GM19351 (cell line): ENCODE results near the gene SPANXN1.
"Not testable (repeated sequence)": the region's sequence is repeated elsewhere in the genome, so short reads cannot be mapped to it uniquely, and the experiment has no call there.

Experiments
- ATAC-seq: cut with Tn5 transposase; IDR thresholded peaks from one replicate; pipeline ENCODE4 v1.9.1; 2021; ENCODE audit warnings: mild to moderate bottlenecking, moderate library complexity; ENCODE audit not compliant: unreplicated experiment

SPANXN1 gene, protein sequence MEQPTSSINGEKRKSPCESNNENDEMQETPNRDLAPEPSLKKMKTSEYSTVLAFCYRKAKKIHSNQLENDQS

DNA sequence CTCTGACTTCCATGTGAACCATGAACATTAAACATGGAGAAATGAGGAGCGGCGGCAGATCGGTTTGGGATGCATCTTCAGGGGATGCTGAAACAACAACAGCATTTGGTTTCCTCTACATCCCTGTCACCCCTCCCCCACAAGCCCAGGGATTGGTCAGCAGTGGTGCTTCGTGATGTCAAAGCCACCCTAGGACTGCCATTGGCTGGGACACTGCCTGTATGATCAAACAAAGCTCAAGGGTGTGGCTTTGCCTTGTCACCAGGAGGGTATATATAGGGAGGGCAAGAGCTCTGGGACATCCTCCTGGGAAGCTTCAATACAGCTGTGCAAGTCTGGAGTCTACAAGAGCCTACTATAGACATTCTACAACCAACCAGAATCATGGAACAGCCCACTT lies at the start of gene SPANXN1:
TSS of gene SPANXN1 (plus strand) at position 301 of the 400 bp plus-strand sequence. CDS start at position 385, 84 bp downstream.
- not testable (repeated sequence) for ATAC-seq

DNA sequence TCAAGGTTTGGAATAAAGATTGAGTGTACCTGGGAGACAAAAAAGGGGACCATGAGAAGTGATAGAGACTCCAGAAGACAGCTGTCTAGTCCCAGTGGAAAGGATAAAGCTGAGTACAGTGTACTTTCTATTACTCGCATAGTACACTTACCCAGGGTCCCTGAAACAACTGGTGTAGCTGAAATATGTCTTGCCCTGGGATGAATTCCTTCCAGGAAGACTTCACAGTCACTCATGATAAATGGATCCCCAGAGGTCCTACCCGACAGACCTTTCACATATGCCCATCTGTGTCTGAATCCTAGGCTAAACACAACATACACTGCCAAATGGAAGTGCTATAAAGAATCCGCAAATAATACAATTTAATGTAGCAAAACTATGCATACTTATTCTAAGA lies 48.2 kb upstream of the SPANXN1 start:
- ATAC-seq = no peak

DNA sequence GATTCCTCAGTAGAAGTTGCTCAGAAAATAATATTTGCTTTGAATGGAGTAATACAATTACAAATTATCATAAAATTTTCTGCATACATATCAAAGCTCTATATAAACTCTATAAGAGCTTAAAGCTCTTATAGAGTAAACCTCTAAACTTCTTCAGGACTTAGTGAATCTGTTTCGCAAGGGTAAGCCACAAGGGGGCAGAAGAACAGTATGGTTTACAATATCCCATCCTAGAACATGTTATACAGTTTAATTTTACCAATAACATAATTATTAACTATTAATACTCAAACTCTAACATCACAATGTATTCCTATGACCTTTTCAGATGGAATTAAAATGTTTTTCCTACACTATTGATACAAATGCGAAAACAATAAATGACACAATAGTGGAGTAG lies 33.8 kb upstream of the SPANXN1 start:
- ATAC-seq = peak; percentile 65

DNA sequence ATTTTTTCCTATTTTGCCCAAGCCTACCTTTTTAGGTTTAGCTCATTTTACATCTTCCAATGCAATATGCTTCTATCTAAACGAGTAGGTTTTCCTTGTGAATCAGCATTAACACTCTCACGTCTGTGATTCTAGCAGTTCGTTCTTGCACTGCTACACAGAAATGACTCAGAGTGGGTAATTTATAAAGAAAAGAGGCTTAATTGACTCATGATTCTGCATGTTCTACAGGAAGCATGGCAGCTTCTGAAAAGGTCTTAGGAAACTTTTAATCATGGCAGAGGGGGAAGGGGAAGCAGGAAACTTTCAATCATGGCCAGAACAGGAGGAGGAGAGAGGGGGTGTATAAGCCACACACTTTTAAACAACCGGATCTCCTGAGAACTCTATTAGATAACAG lies 44.9 kb downstream of the SPANXN1 start:
- no peak for ATAC-seq
